Hepatic stellate cell (primary cell): ENCODE results near the gene HOXD3.

Experiments
- DNase-seq: peaks from one replicate; pipeline ENCODE4 v3.0.0; 2011; ENCODE audit warnings: low spot score

The HOXD3 gene

GRCh38 chr2:176156807-176157498, at the start of gene HOXD3:
Gene HOXD3 (plus strand): TSS chr2:176157307. CDS start chr2:176169115, 11,808 bp downstream.
- DNase-seq, result no peak

- no peak for DNase-seq
These were observed 49.4 kb upstream of the HOXD3 start for GRCh38 chr2:176107731-176108181.

GRCh38 chr2:176109192-176109901, 47.8 kb upstream of the HOXD3 start:
- no peak for DNase-seq

- DNase-seq, result no peak
These were observed 47.2 kb upstream of the HOXD3 start for GRCh38 chr2:176109946-176110345.

- DNase-seq, result no peak
These were observed 46.4 kb upstream of the HOXD3 start for GRCh38 chr2:176110415-176111308.

GRCh38 chr2:176111309-176111663, 45.8 kb upstream of the HOXD3 start:
- no peak for DNase-seq

- no peak for DNase-seq
These were observed 45.2 kb upstream of the HOXD3 start for GRCh38 chr2:176111846-176112374.

GRCh38 chr2:176112375-176113302, 44.5 kb upstream of the HOXD3 start:
- DNase-seq, result no peak

GRCh38 chr2:176114120-176114929, 42.8 kb upstream of the HOXD3 start:
- no peak for DNase-seq

GRCh38 chr2:176114930-176115625, 42.0 kb upstream of the HOXD3 start:
- no peak for DNase-seq

- no peak for DNase-seq
These were observed 41.0 kb upstream of the HOXD3 start, which contains the start of gene HOXD10 for GRCh38 chr2:176115883-176116813. Gene HOXD10 (plus strand): TSS chr2:176116778. CDS start chr2:176116834, 56 bp downstream.

- no peak for DNase-seq
These were observed 39.8 kb upstream of the HOXD3 start for GRCh38 chr2:176117162-176117822.

GRCh38 chr2:176117823-176118371, 39.2 kb upstream of the HOXD3 start:
- no peak for DNase-seq

- no peak for DNase-seq
These were observed 38.3 kb upstream of the HOXD3 start for GRCh38 chr2:176118601-176119339.

GRCh38 chr2:176120364-176121189, 36.5 kb upstream of the HOXD3 start:
- no peak for DNase-seq
